Lung (tissue), 12 donors: Measurements from ENCODE around the gene TAF6L. TPM values are rescaled to one million over a fixed set of nuclear protein-coding genes. Genes with fewer than 3 reads are reported as not detected.

Experiments used
- ATAC-seq: fragments of 200-7000 bp; cut with Tn5 transposase; one replicate; pipeline ENCODE4 v1.9.1; 2020; ENCODE audit warnings: moderate number of reproducible peaks; ENCODE audit not compliant: insufficient read depth, low FRiP score
- DNase-seq, 3 donors: peaks; one replicate each; pipeline ENCODE4 v3.0.0-alpha.2; 2013 to 2017
- H3K27ac ChIP-seq, 2 donors: one replicate each; pipeline ENCODE4 v1.5.1; 2013; ENCODE audit warnings: mild to moderate bottlenecking in 2 of 2, moderate library complexity in 2 of 2, control low read depth in 1 of 2, inconsistent platforms in 1 of 2, low read depth in 1 of 2, low read length in 1 of 2
- H3K27me3 ChIP-seq, 3 donors: one replicate each; pipeline ENCODE4 v1.5.1; 2013; ENCODE audit warnings: low read length in 2 of 3; ENCODE audit not compliant: control insufficient read depth in 3 of 3, insufficient read depth in 3 of 3
- H3K36me3 ChIP-seq, 4 donors: one replicate each; pipeline ENCODE4 v1.5.1; 2013; ENCODE audit warnings: low read length in 4 of 4, mild to moderate bottlenecking in 1 of 4, moderate library complexity in 1 of 4; ENCODE audit not compliant: control insufficient read depth in 4 of 4, insufficient read depth in 4 of 4
- H3K4me1 ChIP-seq, 5 donors: one replicate each; pipeline ENCODE4 v1.5.1; 2013; ENCODE audit warnings: low read length in 5 of 5, mild to moderate bottlenecking in 2 of 5, moderate library complexity in 1 of 5; ENCODE audit not compliant: control insufficient read depth in 5 of 5, insufficient read depth in 5 of 5
- H3K4me3 ChIP-seq: one replicate; pipeline ENCODE4 v1.5.1; 2013; ENCODE audit warnings: mild to moderate bottlenecking, control low read depth, moderate library complexity
- H3K9ac ChIP-seq, 2 donors: one replicate each; pipeline ENCODE4 v1.5.1; 2013; ENCODE audit warnings: low read length in 2 of 2, control low read depth in 1 of 2; ENCODE audit not compliant: insufficient read depth in 1 of 2
- H3K9me3 ChIP-seq, 4 donors: one replicate each; pipeline ENCODE4 v1.5.1; 2013; ENCODE audit warnings: low read length in 3 of 4, mild to moderate bottlenecking in 1 of 4, moderate library complexity in 1 of 4; ENCODE audit not compliant: control insufficient read depth in 4 of 4, insufficient read depth in 3 of 4
- WGBS, 2 donors: extraction: QIAGEN DNeasy Blood & Tissue Kit; methylation state at CpG; one replicate each; pipeline ENCODE4 v1.1.7; 2013; 5-methylcytosine and 5-hydroxymethylcytosine counted together
- polyA plus RNA-seq, 2 donors: library from polyadenylated mRNA; stranded (reverse); fragments of 200-250 nt; gene quantifications; one replicate each; pipeline ENCODE4 v1.2.1, GENCODE V29; 2013
- total RNA-seq, 2 donors: library from RNA; depleted of rRNA in 1 of 2; stranded (reverse); fragments of >200 nt in 1 of 2; gene quantifications; one replicate each; pipeline ENCODE4 v1.2.1, GENCODE V29; 2014 to 2021
- TF ChIP-seq, protein P1 (sequence below): IDR thresholded peaks from 2 replicates; pipeline ENCODE4 v1.5.1; 2012; ENCODE audit warnings: mild to moderate bottlenecking; ENCODE audit errors: control extremely low read depth, extremely low read depth
- donor health status: control.
- donor health status: control.
- donor health status: Bipolar disorder and iron deficiency.
- donor health status: healthy.
- donor health status: DM: yes; HTN: yes; CAD: no.

Gene TAF6L
- total and polyA plus RNA-seq, 4 donors: 18.7 to 32.7 (median 25.2) TPM

DNA sequence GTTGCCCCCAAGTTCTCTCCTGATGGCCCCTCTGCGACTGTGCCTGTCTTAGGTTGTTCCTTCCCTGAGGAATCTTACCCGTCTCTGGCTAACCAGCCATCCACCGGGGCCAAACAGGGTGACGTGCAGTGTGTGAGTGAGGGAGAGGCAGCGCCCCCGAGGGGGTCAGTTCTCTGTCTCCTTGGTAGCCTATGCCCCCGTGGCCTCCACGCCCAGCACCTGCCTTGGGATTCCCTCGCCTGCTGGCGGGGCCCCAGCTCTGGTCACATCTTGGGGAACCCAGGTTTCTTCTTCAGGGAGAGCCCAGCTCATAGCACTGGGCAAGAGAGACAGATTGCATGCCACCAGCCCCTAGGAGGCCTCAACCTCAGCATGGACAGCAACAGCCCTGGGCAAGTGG, 28.3 kb downstream of the TAF6L start:
- peaks cover 46 to 68% (median 56%) of the 10 kb centered on the region in 4 donors for H3K36me3 ChIP-seq
- WGBS, 2 donors: 96% methylated on average over 10 of the region's 10 CpGs
- no peak overlapping the region for H3K27ac ChIP-seq
- TF ChIP-seq, protein P1, sequence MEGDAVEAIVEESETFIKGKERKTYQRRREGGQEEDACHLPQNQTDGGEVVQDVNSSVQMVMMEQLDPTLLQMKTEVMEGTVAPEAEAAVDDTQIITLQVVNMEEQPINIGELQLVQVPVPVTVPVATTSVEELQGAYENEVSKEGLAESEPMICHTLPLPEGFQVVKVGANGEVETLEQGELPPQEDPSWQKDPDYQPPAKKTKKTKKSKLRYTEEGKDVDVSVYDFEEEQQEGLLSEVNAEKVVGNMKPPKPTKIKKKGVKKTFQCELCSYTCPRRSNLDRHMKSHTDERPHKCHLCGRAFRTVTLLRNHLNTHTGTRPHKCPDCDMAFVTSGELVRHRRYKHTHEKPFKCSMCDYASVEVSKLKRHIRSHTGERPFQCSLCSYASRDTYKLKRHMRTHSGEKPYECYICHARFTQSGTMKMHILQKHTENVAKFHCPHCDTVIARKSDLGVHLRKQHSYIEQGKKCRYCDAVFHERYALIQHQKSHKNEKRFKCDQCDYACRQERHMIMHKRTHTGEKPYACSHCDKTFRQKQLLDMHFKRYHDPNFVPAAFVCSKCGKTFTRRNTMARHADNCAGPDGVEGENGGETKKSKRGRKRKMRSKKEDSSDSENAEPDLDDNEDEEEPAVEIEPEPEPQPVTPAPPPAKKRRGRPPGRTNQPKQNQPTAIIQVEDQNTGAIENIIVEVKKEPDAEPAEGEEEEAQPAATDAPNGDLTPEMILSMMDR: no peak
- H3K9ac ChIP-seq: no peak overlapping the region
- H3K27me3 ChIP-seq: no peaks in the 10 kb centered on the region
- H3K4me3 ChIP-seq: no peak overlapping the region
- no peak for ATAC-seq
- no peaks in the 10 kb centered on the region for H3K9me3 ChIP-seq
- no peak for DNase-seq
- H3K4me1 ChIP-seq: peaks cover 0 to 12% (median 9%) of the 10 kb centered on the region in 5 donors

DNA sequence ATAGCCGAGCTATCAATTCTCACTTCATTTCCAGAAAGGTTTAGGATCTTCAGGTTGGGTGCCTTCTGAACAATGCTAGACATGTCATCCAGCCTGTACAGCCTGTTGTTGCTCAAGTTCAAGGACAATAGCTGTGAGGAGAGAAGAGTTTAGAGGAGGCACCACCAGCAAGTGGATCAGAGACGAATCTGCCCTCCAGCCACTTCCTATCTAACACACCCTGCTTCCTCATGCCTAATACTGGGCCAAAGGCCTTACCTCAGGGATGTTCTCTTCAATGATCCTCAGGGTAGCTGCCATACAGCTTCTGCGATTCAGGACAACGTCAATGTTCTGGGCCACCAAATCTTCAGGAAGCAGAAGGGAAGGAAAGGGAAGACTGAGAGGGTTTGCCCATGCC, 29.9 kb downstream of the TAF6L start:
- Histone ChIP-seq H3K27ac (no peak overlapping the region), H3K9ac (no peak overlapping the region), H3K4me3 (no peak overlapping the region), H3K4me1 (peaks cover 0 to 19% (median 12%) of the 10 kb centered on the region in 5 donors), H3K27me3 (no peaks in the 10 kb centered on the region), H3K36me3 (peaks cover 38 to 56% (median 47%) of the 10 kb centered on the region in 4 donors), H3K9me3 (no peaks in the 10 kb centered on the region)
- TF ChIP-seq, protein P1: no peak
- DNase-seq (no peak), ATAC-seq (no peak)
- WGBS, 2 donors: 84 to 88% methylated on average over 4 of the region's 4 CpGs

DNA sequence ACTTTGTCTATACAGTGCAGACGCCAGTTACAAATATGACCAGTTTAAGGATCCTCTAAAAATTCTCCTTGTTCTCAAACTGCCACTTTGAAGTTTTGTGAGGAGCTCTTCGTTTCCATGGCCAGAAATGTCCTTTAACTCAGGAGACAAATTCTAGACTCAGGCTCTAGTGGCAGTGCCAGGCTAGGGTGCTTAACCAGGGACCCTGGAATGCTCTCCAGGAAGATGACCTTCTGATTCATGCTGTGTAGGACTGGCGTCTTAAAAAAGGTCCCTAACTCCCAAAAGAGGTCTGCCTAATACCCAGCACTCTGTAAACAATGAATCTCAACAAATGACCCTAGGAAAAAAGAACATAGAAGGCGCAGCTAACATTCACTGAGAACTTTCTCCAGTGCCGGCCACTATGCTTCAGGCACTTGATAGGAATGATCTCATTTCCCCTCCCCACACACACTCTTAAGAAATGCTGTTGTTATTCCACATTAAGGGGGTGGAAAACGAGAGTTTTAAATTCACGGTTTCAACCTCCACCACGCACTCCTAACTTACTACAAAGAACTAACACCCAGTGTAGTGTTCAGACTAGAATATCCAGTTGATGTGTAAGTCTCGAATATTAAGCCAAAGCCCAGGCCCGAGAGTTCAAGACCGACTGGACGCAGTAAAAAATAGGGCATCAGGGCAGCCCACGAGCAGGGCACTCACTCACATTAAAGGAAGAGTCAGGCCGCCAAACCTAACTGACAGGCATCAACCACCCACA, 33.3 kb downstream of the TAF6L start:
- peaks cover 20 to 38% (median 29%) of the 10 kb centered on the region in 4 donors for H3K36me3 ChIP-seq
- H3K4me3 ChIP-seq: peak overlapping the region; percentile 91
- ATAC-seq (no peak), DNase-seq (peak; percentile 18 to 69 (median 66))
- WGBS, 2 donors: 2 to 5% methylated on average over 14 of the region's 14 CpGs
- peak overlapping the region; percentile 97 to 98 for H3K27ac ChIP-seq
- peaks cover 0 to 24% (median 13%) of the 10 kb centered on the region in 5 donors for H3K4me1 ChIP-seq
- H3K9ac ChIP-seq: peak overlapping the region; percentile 93
- no peaks in the 10 kb centered on the region for H3K27me3 ChIP-seq
- TF ChIP-seq, protein P1: no peak
- no peaks in the 10 kb centered on the region for H3K9me3 ChIP-seq
